ENCODE measurements around the gene TCN2. TPM values are rescaled to one million over a fixed set of nuclear protein-coding genes. Genes with fewer than 3 reads are reported as not detected.

TCN2 gene
- total and polyA plus RNA-seq, 10 of the 15 experiments (the other 5 are each of a cell fraction or from before 2014, with no cell fraction given): 5.4 to 21.8 (median 11.0) TPM

- TF ChIP-seq, protein P1, sequence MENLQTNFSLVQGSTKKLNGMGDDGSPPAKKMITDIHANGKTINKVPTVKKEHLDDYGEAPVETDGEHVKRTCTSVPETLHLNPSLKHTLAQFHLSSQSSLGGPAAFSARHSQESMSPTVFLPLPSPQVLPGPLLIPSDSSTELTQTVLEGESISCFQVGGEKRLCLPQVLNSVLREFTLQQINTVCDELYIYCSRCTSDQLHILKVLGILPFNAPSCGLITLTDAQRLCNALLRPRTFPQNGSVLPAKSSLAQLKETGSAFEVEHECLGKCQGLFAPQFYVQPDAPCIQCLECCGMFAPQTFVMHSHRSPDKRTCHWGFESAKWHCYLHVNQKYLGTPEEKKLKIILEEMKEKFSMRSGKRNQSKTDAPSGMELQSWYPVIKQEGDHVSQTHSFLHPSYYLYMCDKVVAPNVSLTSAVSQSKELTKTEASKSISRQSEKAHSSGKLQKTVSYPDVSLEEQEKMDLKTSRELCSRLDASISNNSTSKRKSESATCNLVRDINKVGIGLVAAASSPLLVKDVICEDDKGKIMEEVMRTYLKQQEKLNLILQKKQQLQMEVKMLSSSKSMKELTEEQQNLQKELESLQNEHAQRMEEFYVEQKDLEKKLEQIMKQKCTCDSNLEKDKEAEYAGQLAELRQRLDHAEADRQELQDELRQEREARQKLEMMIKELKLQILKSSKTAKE (IDR thresholded peaks at IDR 0.05; ENCODE audit: low read depth, poor library complexity, severe bottlenecking): no peak
- TF ChIP-seq, protein P2, sequence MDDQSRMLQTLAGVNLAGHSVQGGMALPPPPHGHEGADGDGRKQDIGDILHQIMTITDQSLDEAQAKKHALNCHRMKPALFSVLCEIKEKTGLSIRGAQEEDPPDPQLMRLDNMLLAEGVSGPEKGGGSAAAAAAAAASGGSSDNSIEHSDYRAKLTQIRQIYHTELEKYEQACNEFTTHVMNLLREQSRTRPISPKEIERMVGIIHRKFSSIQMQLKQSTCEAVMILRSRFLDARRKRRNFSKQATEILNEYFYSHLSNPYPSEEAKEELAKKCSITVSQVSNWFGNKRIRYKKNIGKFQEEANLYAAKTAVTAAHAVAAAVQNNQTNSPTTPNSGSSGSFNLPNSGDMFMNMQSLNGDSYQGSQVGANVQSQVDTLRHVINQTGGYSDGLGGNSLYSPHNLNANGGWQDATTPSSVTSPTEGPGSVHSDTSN (IDR thresholded peaks at IDR 0.05; ENCODE audit: insufficient replicate concordance, low read depth, low read length): no peak
- TF ChIP-seq NRF1 (conservative IDR thresholded peaks at IDR 0.05; ENCODE audit: low read depth, low read length) (peak; percentile 84), CHD4 (IDR thresholded peaks at IDR 0.05) (no peak), ATF2 (IDR thresholded peaks at IDR 0.05; ENCODE audit: low read length) (no peak), YBX1 (IDR thresholded peaks at IDR 0.05) (no peak), MYB (IDR thresholded peaks at IDR 0.05; ENCODE audit: borderline replicate concordance, low read depth, low read length) (no peak), HDAC6 (IDR thresholded peaks at IDR 0.05; ENCODE audit: unreplicated experiment) (no peak), RB1 (IDR thresholded peaks at IDR 0.05; ENCODE audit: borderline replicate concordance) (peak; percentile 67; the same call in 1 of the 2 replicates)
Measured at GRCh38 chr22:30667494-30668385, 60.8 kb downstream of the TCN2 start, which contains the start of gene DUSP18 (continued).

Data from GM12878 (cell line).